Measurements from ENCODE around the gene ANKS6. TPM values are rescaled to one million over a fixed set of nuclear protein-coding genes. Genes with fewer than 3 reads are reported as not detected.
A peak's percentile ranks its signal among the peaks of the same experiment; 100 is the strongest.

ANKS6 gene
- total and polyA plus RNA-seq, 9 of the 15 experiments (the other 6 are each of a cell fraction or from before 2014, with no cell fraction given), result 9.9 to 74.5 (median 36.9) TPM

DNA sequence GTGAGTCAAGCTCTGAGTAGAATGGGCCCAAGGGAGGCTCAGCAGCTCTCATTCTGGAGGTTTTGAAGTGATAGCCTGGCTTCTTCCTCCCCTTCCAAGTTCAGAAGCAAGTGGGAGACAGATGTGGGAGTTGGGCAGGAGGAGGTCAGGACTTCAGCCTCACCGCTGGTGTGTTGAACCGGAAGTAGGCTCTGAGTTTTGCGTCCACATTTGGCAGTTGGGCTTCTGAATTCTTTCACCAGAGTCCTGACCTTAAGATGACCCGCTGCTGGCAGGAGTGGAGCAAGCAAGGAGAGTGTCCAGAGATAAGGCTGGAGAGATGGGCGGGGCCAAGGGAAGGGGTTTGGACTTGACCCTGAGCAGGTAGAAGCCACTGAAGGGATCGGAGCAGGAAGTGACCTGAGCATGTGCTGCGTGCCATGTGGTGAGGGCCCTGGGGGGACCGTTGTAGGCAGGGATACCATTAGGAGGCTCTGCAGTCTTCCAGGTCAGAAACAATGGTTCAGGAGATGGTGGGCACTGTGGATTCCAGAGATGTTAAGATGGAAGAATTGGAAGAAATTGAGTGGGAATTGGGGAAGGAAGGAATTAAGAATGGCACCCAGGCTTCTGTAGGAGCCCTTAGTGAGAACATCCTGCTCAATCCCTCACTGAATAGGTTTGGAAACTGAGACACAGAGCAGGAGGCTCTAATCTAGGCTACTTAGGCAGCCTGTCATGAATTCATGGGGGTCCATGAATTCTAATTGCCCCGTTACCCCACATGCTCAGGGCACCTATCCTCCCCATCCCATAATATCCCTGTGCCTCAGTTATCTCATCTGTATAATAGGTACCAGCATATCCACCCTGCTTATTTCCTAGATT lies 37.0 kb upstream of the ANKS6 start (continued):
- TF ChIP-seq, protein P1, sequence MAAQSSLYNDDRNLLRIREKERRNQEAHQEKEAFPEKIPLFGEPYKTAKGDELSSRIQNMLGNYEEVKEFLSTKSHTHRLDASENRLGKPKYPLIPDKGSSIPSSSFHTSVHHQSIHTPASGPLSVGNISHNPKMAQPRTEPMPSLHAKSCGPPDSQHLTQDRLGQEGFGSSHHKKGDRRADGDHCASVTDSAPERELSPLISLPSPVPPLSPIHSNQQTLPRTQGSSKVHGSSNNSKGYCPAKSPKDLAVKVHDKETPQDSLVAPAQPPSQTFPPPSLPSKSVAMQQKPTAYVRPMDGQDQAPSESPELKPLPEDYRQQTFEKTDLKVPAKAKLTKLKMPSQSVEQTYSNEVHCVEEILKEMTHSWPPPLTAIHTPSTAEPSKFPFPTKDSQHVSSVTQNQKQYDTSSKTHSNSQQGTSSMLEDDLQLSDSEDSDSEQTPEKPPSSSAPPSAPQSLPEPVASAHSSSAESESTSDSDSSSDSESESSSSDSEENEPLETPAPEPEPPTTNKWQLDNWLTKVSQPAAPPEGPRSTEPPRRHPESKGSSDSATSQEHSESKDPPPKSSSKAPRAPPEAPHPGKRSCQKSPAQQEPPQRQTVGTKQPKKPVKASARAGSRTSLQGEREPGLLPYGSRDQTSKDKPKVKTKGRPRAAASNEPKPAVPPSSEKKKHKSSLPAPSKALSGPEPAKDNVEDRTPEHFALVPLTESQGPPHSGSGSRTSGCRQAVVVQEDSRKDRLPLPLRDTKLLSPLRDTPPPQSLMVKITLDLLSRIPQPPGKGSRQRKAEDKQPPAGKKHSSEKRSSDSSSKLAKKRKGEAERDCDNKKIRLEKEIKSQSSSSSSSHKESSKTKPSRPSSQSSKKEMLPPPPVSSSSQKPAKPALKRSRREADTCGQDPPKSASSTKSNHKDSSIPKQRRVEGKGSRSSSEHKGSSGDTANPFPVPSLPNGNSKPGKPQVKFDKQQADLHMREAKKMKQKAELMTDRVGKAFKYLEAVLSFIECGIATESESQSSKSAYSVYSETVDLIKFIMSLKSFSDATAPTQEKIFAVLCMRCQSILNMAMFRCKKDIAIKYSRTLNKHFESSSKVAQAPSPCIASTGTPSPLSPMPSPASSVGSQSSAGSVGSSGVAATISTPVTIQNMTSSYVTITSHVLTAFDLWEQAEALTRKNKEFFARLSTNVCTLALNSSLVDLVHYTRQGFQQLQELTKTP (IDR thresholded peaks at IDR 0.05; ENCODE audit: low read depth in 1 of 2, partially characterized antibody in 2 of 2), result peak in 1 of 2 experiments; percentile 74
- TF ChIP-seq TAF9B (IDR thresholded peaks at IDR 0.05; ENCODE audit: partially characterized antibody) (no peak), ZNF830 (CRISPR knock-in tag; IDR thresholded peaks at IDR 0.05) (no peak), CTCFL (IDR thresholded peaks at IDR 0.05; ENCODE audit: borderline replicate concordance, insufficient read depth, low read depth, low read length, poor library complexity, severe bottlenecking) (no peak), CREB1 (IDR thresholded peaks at IDR 0.05) (no peak), CREB1 (CRISPR knock-in tag; IDR thresholded peaks at IDR 0.05) (peak; percentile 28; the same call in 1 of the 2 replicates), U2AF2 (optimal IDR thresholded peaks at IDR 0.05; ENCODE audit: low read depth, low read length) (no peak), CTBP1 (IDR thresholded peaks at IDR 0.05; ENCODE audit: borderline replicate concordance) (peak; percentile 90), ZC3H8 (IDR thresholded peaks at IDR 0.05) (no peak), ERF (CRISPR knock-in tag; IDR thresholded peaks at IDR 0.05) (peak; percentile 60; the same call in 1 of the 2 replicates), ZNF785 (CRISPR knock-in tag; IDR thresholded peaks at IDR 0.05) (no peak), ZNF280B (CRISPR knock-in tag; IDR thresholded peaks at IDR 0.05) (no peak), CGGBP1 (CRISPR knock-in tag; IDR thresholded peaks at IDR 0.05) (no peak), ZBTB17 (CRISPR knock-in tag; IDR thresholded peaks at IDR 0.05) (0 out of 2 replicates have a peak, but pooled peaks have one; percentile 21), MAX (CRISPR knock-in tag; IDR thresholded peaks at IDR 0.05) (peak; percentile 99), ILK (tag; IDR thresholded peaks at IDR 0.05; ENCODE audit: borderline replicate concordance, low read depth) (no peak)
- TF ChIP-seq, protein P2, sequence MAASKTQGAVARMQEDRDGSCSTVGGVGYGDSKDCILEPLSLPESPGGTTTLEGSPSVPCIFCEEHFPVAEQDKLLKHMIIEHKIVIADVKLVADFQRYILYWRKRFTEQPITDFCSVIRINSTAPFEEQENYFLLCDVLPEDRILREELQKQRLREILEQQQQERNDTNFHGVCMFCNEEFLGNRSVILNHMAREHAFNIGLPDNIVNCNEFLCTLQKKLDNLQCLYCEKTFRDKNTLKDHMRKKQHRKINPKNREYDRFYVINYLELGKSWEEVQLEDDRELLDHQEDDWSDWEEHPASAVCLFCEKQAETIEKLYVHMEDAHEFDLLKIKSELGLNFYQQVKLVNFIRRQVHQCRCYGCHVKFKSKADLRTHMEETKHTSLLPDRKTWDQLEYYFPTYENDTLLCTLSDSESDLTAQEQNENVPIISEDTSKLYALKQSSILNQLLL (CRISPR knock-in tag; IDR thresholded peaks at IDR 0.05; ENCODE audit: borderline replicate concordance), result no peak

All from K562 (cell line).